Astrocyte (in vitro differentiated cells and primary cell): Measurements from ENCODE around the gene LRRC36.

ENCODE experiments used
- EZH2 ChIP-seq: IDR thresholded peaks from 2 replicates; pipeline ENCODE4 v1.6.1; 2012; ENCODE audit warnings: mild to moderate bottlenecking, low read length, inconsistent platforms; ENCODE audit not compliant: insufficient read depth
- TF ChIP-seq, protein P1 (sequence below): IDR thresholded peaks from 2 replicates; pipeline ENCODE4 v1.5.1; 2011; ENCODE audit warnings: low read depth, mild to moderate bottlenecking, inconsistent platforms, low read length, moderate library complexity; ENCODE audit not compliant: insufficient read depth

DNA sequence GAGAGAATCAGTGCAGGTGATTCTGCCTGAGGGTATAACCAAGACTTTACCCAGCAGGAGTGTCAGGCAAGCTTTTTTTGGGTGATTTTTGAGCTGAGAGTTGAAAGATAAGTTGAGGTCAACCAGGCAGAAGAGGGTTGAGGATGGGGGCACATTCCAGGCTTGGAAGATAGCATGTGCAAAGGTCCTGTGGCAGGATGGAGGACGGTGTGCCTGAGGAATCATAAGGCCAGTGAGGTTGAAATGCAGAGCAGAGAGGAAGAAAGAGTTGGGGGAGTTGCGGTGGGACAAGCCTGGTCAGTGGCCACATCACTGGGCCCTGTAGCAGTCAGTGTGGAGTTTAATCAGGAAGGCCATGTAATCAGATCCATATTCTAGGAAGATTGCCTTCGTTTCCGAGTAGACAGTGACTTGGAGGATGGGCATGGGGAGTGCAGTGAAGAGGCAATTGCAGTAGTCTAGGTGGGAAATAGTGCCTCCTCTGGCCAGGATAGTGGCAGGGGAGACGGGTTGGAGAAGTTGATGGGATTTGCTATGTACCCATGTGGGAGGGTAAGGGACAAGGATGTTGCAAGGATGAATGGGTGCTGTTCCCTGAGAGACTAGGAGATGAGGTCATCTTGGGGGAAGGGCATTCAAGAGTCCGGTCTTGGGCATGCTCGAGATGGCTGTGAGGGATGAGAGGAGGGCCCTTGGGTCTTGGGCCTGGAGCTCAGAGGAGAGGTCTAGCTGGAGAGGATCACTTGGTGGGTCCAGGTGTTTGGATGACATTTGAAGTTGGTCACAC is 43.4 kb upstream of the LRRC36 start:
- TF ChIP-seq, protein P1, sequence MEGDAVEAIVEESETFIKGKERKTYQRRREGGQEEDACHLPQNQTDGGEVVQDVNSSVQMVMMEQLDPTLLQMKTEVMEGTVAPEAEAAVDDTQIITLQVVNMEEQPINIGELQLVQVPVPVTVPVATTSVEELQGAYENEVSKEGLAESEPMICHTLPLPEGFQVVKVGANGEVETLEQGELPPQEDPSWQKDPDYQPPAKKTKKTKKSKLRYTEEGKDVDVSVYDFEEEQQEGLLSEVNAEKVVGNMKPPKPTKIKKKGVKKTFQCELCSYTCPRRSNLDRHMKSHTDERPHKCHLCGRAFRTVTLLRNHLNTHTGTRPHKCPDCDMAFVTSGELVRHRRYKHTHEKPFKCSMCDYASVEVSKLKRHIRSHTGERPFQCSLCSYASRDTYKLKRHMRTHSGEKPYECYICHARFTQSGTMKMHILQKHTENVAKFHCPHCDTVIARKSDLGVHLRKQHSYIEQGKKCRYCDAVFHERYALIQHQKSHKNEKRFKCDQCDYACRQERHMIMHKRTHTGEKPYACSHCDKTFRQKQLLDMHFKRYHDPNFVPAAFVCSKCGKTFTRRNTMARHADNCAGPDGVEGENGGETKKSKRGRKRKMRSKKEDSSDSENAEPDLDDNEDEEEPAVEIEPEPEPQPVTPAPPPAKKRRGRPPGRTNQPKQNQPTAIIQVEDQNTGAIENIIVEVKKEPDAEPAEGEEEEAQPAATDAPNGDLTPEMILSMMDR: no peak
- no peak for TF ChIP-seq EZH2
